Heart left ventricle (tissue), 13 donors: ENCODE results near the gene HCST.

Experiments used
- CTCF ChIP-seq, 12 donors: fragments of 200-600 bp; sonication (generic) in 4 of 12; IDR thresholded peaks; one replicate each; pipeline versions ENCODE4 v1.5.0 to v1.8.0; 2018 to 2022; ENCODE audit warnings: antibody characterized with exemption in 12 of 12, mild to moderate bottlenecking in 5 of 12
- POLR2A ChIP-seq, 2 donors: fragments of 450-650 bp; IDR thresholded peaks; one replicate each; pipeline ENCODE4 v1.6.1; 2017; ENCODE audit warnings: antibody characterized with exemption in 2 of 2, mild to moderate bottlenecking in 2 of 2, moderate library complexity in 2 of 2
- donor health status: ischemic (EF 13 %, LVEDD 7.1; RV severe dilation, severe dysfunction).
- donor health status: DM: no; HTN: yes; CAD: no.
- donor health status: DM: no; HTN: no; CAD: no.
- donor health status: ischemic (EF 25% LVEDD 6.9; RV normal size, moderate dysfunction).
- donor health status: ischemic (EF 25% LVEDD 5.7; RV mildly dilated, moderate dysfunction).
- donor health status: ischemic (EF 35%, LVEDD 5.7; RV mildly dilated, moderate dysfunction).
- donor health status: nonischemic (EF 11% LVEDD 7.7; RV severe dilation, severe dysfunction).
- donor health status: DM: yes; HTN: yes; CAD: no.
- donor health status: PGD.
- donor health status: ischemic (EF 29% LVEDD 5.4; RV normal size, mild dysfunction).
- donor health status: nonischemic (EF 23%, LVEDD 6.1; RV moderate dilation, normal function).

DNA sequence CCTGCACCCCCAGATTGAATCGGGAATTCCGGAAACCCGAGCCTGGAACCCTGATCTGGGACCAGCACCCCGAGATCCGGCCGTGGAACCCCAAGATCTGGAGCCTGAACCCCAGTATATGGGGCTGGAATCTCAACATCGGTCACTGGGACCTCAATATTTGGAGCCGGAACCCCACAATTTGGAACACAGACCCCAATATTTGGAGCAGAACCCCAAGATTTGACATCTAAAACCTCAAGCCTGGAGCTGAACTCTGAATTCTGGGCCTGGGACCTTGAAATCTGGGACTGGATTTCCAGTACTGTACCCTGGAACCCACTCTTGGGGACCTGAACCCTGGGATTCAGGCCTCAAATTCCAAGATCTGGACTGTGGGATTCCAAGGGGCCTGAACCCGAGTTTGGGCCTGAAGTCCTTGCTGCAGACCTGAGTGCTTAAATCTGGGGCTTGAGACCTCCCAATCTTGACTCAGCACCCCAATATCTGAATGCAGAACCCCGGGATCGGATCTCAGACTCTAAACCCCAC, 34.5 kb downstream of the HCST start:
- TF ChIP-seq CTCF (IDR thresholded peaks at IDR 0.05): no peak
- TF ChIP-seq POLR2A (IDR thresholded peaks at IDR 0.05): no peak
